A204.1 (cell line): Measurements from ENCODE around the gene WDR33.
A peak's percentile ranks its signal among the peaks of the same experiment; 100 is the strongest.
"Not testable (repeated sequence)": the region's sequence is repeated elsewhere in the genome, so short reads cannot be mapped to it uniquely, and the experiment has no call there.

ENCODE experiments used
- FAIRE-seq: peaks from 2 replicates; lab custom pipeline; 2012; peaks lifted over from hg19 to GRCh38; lab: Jason Lieb, UNC

Gene WDR33

GRCh38 chr2:127762846-127763245 lies 48.1 kb downstream of the WDR33 start:
- no peak for FAIRE-seq

GRCh38 chr2:127762441-127762840 lies 48.5 kb downstream of the WDR33 start:
- FAIRE-seq, result no peak

- no peak for FAIRE-seq
Observed at GRCh38 chr2:127759931-127760330, 51.0 kb downstream of the WDR33 start.

GRCh38 chr2:127754186-127754585 lies 56.8 kb downstream of the WDR33 start:
- FAIRE-seq, result no peak

GRCh38 chr2:127753374-127753773 lies 57.6 kb downstream of the WDR33 start:
- FAIRE-seq, result no peak

- FAIRE-seq, result not testable (repeated sequence)
Observed at GRCh38 chr2:127749537-127749936, 61.4 kb downstream of the WDR33 start.

- no peak for FAIRE-seq
Observed at GRCh38 chr2:127747621-127748020, 63.4 kb downstream of the WDR33 start.

GRCh38 chr2:127743477-127744026 lies 67.4 kb downstream of the WDR33 start:
- FAIRE-seq, result no peak

GRCh38 chr2:127740665-127741288 lies 70.2 kb downstream of the WDR33 start:
- FAIRE-seq, result no peak

GRCh38 chr2:127739800-127740199 lies 71.2 kb downstream of the WDR33 start:
- FAIRE-seq, result no peak

- no peak for FAIRE-seq
Observed at GRCh38 chr2:127737892-127738291, 73.1 kb downstream of the WDR33 start.

GRCh38 chr2:127735537-127736399 lies 75.2 kb downstream of the WDR33 start:
- FAIRE-seq, result no peak

- FAIRE-seq, result no peak
Observed at GRCh38 chr2:127735044-127735443, 75.9 kb downstream of the WDR33 start.

GRCh38 chr2:127733816-127734537 lies 77.0 kb downstream of the WDR33 start:
- peak; percentile 77 for FAIRE-seq

GRCh38 chr2:127733113-127733815 lies 77.7 kb downstream of the WDR33 start:
- no peak for FAIRE-seq

GRCh38 chr2:127726158-127726880 lies 84.7 kb downstream of the WDR33 start:
- no peak for FAIRE-seq

- FAIRE-seq, result peak; percentile 6
Observed at GRCh38 chr2:127722807-127723206, 88.2 kb downstream of the WDR33 start.

- no peak for FAIRE-seq
Observed at GRCh38 chr2:127721978-127722355, 89.0 kb downstream of the WDR33 start.

- no peak for FAIRE-seq
Observed at GRCh38 chr2:127721311-127721977, 89.5 kb downstream of the WDR33 start.

- FAIRE-seq, result no peak
Observed at GRCh38 chr2:127719301-127720218, 91.4 kb downstream of the WDR33 start.
